GM04503 (cell line): Measurements from ENCODE around the gene CSTB.

Experiments
- DNase-seq: peaks from one replicate; pipeline ENCODE4 v3.0.0-alpha.2; 2012; ENCODE audit warnings: low read depth

The CSTB gene

DNA sequence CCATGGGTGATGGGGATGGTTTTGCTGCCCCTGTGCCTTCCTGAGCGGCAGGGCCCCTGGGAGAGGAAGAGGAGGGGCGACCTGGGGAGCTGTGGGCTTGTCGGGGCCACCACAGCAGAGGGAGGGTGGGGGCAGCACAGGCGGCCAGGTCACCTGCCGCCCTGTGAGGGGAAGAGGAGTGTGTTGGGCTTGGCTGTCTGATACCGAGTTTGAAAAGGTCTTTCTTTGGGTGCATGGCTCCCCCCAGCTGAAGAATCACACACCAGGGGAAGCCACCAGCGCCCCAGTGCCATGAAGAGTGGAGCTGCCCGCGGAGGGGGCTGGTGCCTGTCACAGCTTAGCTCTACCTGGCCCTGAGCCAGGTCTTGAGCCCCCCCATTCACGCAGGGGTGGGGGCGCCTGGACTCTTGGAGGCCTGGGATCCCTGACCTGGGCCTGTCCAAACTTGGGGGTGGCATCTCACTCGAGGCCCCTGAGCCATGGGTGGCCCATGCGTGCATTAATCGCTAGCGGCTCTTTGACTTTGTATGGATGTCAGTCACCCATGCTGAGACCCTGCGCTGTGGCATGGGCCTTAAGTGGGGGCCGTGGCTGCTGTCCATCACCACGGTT lies 26.4 kb downstream of the CSTB start:
- DNase-seq: no peak

DNA sequence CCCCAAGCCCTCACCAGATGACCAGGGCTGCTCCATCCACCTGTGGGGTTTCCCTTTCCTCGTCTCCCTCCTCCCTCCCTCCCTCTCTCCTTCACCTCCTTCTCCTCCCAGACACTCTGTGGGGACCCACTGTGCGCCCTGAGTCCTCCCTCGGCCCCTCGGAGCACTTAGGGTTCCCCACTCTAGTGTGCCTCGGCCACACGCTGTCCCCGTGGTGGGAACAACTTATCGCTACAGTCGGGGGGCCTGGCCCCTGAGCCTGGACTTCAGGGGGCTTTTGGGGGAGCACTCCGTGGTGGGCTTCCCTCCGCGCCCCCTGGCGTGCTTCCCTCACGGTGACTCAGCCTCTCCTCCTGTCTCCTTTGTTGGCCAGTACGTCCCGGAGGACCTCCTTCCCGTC lies 27.5 kb downstream of the CSTB start:
- DNase-seq: no peak

GRCh38 chr21:43745772-43746517 lies 30.2 kb downstream of the CSTB start:
- no peak for DNase-seq

DNA sequence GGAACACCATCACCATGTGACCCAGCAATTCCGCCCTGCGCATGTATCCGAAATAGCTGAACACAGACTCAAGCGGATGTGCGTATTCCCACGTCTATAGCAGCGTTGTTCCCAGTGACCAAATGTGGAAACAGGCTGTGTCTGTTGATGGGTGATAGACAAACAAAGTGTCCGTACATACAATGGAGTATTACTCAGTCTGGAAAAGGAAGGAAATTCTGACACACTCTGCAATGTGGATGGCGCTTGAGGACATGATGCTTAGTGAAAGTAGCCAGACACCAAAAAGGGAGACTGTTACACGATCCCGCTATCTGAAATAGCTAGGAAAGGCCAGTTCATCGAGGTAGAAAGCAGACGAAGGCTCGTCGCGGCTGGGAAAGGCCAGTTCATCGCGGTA lies 31.4 kb downstream of the CSTB start:
- no peak for DNase-seq

GRCh38 chr21:43743947-43744346 lies 32.2 kb downstream of the CSTB start:
- no peak for DNase-seq

DNA sequence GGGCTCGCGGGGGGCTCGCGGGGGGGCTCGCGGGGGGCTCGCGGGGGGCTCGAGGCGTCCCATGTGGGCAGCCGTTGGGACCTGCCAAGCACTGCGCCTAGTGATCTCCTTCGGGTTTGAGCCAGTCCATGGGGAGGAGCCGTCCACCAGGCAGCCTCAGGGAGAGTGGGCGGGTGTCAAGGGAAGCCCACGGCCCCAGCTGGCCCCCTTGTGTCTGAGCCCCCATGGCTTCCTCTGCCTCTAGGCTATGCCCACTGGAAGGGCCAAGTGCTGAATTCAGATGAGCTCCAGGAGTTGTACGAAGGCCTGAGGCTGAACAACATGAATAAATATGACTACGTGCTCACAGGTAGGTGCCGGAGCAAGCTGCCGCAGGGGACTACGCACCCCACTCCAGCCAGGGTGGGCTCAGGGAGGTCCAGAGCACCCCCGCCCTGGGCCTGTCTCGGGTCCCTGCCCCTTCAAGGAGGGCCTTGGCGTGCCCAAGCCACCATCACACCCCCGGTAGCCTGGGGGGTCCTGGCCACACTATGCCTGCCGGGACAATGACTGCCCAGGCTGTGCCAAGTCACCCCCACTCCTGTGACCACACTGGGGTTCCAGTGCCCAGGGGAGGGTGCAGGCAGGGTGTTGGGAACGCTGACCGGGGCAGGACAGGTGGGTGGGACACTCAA lies 34.5 kb downstream of the CSTB start:
- DNase-seq: no peak

GRCh38 chr21:43740497-43741156 lies 35.5 kb downstream of the CSTB start:
- DNase-seq: no peak

- DNase-seq: no peak
Measured at GRCh38 chr21:43739621-43740435, 36.3 kb downstream of the CSTB start.

DNA sequence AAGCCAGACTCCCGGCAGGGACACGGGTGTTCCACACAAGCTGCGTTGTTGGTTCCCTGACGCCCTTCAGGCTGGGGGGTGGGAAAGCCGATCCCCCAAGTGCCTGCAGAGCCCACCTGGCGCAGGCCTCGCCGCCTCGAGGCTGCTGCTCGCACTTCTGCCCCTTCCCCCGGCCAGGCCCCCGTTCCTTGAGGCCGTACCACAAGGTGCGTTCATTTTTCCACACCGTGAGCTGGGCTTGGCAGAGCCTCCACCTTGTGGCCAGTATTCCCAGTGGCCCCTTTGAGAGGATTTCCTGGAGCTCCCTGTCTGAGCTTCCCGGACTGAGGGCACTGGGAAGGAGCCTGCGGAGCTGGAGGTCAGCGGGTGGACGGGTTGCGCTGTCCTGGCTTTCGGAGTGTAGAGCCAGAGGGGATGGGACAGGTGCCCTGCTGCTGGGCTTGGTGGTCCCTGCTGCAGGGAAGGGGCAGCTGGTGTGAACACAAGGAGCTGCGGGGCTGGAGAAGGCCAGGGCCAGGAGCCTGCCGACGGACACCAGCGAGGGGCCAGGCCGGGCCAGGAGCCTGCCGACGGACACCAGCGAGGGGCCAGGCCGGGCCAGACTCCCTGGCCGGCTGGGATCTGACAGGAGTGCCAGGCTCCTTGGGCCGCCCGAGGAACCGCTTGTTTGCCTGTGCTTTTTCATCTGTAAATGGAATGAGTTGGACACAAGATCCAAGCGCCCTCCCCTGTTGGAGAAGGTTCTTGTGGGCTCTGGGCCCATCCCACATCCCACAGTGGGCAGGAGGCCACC lies 38.8 kb downstream of the CSTB start:
- no peak for DNase-seq

DNA sequence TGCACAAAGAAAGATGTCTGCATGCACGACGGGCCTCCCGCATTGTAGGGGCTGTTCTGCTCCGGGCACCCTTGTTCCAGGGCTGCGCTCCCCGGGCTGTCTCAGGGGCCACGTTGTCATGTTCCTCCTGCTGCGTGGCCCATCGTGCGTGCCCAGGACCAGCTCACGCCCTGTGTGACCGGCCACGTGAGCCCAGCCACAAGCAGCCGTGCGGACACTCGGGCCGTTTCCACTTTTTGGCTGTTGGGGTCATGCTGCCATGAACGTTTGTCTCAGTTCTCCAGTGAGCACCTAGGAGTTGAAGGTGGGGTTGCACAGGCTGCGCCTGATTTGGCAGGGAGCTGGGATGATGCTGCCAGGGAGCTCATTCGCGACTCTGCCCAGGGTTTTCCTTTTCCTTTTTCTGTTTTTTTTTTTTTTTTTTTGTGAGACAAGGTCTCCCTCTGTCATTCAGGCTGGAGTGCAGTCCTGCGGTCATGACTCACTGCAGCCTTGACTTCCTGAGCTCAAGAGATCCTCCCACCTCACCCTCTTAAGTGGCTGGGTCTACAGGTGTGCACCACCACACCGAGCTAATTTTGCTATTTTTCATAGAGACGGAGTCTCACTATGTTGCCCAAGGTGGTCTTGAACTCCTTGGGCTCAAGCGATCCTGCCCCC lies 39.8 kb downstream of the CSTB start:
- DNase-seq: no peak

- DNase-seq: no peak
Measured at GRCh38 chr21:43735236-43736091, 40.6 kb downstream of the CSTB start.

DNA sequence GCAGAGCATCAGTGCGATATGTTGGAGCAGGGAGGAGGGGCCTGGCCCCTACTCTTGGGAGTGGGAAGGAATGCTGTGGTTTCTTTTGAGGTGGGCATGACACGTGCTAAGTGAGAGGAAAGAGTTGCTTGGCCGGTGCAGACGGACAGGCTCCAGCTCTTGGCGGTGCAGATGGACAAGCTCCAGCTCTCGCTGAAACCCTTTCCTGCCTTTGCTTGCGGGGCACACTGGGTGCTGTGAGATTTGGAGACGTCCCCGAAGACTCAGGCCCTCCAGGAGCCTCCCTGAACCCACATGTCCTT lies 41.2 kb downstream of the CSTB start:
- no peak for DNase-seq

GRCh38 chr21:43734131-43734927 lies 41.8 kb downstream of the CSTB start:
- DNase-seq: no peak

DNA sequence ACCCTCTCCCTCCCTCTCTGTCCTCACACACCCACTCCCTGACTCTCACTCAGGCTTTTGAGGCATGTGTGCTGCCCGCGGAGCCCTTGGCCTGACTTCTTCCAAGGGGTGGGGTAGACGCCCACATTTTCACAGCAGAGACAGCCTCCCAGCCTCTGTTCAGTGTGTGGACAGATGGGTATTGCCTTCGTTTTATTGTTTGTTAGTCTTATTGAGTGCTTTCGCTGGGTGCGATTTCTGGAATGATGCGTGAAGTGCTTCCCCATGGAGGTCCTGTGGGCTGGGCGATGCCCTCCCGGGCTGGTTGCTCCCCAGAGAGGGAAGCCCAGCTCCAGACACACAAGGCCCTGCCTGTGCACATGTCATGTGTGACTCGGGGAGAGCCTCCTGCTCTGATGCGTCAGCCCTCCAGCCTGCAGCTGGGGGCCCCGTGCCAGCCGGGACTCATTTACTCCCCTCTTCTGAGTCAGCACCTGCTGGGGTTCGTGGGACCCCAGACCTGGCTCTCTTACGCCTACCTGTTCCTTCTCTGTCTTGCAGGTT lies 42.5 kb downstream of the CSTB start:
- DNase-seq: no peak

DNA sequence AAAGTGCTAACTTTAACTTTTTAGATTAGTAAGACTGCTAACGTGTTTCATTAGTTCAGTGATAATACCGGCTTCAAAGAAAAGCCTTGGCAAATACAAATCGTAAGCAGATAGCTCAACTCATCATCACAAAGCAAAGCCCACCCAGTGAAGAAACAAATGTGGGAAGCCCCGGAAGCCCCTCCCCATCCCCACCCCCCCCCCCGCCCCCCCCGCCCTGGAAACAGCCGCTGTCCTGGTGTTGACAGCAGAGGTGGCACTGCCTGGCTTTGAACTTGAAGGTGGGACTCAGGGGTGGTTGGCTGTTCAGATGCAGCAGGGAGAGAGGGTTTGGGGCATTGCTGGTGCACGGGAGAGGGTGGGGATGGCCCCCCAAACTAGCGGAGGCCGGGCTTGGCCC lies 43.0 kb downstream of the CSTB start:
- no peak for DNase-seq

GRCh38 chr21:43731891-43732711 lies 44.0 kb downstream of the CSTB start:
- peak; percentile 64 for DNase-seq

DNA sequence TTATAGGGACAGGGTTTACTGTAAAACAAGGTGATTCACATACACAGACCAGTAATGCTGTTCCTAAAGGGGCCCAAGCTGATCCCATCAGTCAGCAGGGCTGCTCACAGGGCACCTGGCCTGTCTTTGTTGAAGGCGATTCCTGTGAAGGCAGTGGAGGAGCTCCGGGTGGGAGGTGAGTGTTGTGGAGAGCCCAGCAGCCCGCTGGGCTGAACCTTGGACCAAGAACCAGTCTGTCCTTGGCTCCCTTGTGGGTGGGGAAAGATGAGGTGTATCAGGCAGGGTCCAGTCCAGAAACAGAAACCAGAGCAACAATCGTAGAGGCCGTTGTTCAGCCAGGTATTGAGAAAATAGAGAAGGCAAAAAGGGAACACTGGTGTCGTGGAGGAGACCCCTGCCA lies 44.6 kb downstream of the CSTB start:
- no peak for DNase-seq
